ENCODE results near the gene GSN.
"Not testable (repeated sequence)": the region's sequence is repeated elsewhere in the genome, so short reads cannot be mapped to it uniquely, and the experiment has no call there.

The GSN gene

GRCh38 chr9:121289026-121289771, 21.2 kb downstream of the GSN start:
- DNase-seq = peak; percentile 27

- no peak for DNase-seq
Measured at GRCh38 chr9:121289772-121290370, 21.9 kb downstream of the GSN start.

- DNase-seq = not testable (repeated sequence)
Measured at GRCh38 chr9:121291536-121291935, 23.6 kb downstream of the GSN start.

GRCh38 chr9:121292051-121292450, 24.1 kb downstream of the GSN start:
- DNase-seq = no peak

- no peak for DNase-seq
Measured at GRCh38 chr9:121292801-121293241, 24.9 kb downstream of the GSN start.

- no peak for DNase-seq
Measured at GRCh38 chr9:121294151-121294743, 26.3 kb downstream of the GSN start.

GRCh38 chr9:121294866-121295661, 27.1 kb downstream of the GSN start:
- no peak for DNase-seq

- no peak for DNase-seq
Measured at GRCh38 chr9:121295662-121296191, 27.8 kb downstream of the GSN start.

GRCh38 chr9:121296213-121297127, 28.5 kb downstream of the GSN start:
- no peak for DNase-seq

GRCh38 chr9:121297389-121297788, 29.4 kb downstream of the GSN start:
- no peak for DNase-seq

- DNase-seq = no peak
Measured at GRCh38 chr9:121298016-121298538, 30.1 kb downstream of the GSN start.

- peak; percentile 38 for DNase-seq
Measured at GRCh38 chr9:121298689-121299466, 30.9 kb downstream of the GSN start.

- DNase-seq = no peak
Measured at GRCh38 chr9:121299467-121300282, 31.7 kb downstream of the GSN start.

GRCh38 chr9:121300283-121301119, 32.5 kb downstream of the GSN start:
- no peak for DNase-seq

- DNase-seq = no peak
Measured at GRCh38 chr9:121301881-121302286, 33.9 kb downstream of the GSN start.

- no peak for DNase-seq
Measured at GRCh38 chr9:121302341-121302740, 34.4 kb downstream of the GSN start.

- no peak for DNase-seq
Measured at GRCh38 chr9:121302786-121303185, 34.8 kb downstream of the GSN start.

GRCh38 chr9:121303456-121304451, 35.8 kb downstream of the GSN start:
- no peak for DNase-seq
